Stimulated activated CD4-positive, alpha-beta T cell treated with anti-CD3 and anti-CD28 coated beads, Interleukin-15, amount 100 ng/mL, for 1 hour (primary cell): Measurements from ENCODE around the gene BOC.

Experiments
- DNase-seq, 2 donors: peaks; one replicate each; pipeline ENCODE4 v3.0.0-alpha.2; 2020; ENCODE audit warnings: low read depth in 1 of 2, low spot score in 1 of 2

BOC gene

DNA sequence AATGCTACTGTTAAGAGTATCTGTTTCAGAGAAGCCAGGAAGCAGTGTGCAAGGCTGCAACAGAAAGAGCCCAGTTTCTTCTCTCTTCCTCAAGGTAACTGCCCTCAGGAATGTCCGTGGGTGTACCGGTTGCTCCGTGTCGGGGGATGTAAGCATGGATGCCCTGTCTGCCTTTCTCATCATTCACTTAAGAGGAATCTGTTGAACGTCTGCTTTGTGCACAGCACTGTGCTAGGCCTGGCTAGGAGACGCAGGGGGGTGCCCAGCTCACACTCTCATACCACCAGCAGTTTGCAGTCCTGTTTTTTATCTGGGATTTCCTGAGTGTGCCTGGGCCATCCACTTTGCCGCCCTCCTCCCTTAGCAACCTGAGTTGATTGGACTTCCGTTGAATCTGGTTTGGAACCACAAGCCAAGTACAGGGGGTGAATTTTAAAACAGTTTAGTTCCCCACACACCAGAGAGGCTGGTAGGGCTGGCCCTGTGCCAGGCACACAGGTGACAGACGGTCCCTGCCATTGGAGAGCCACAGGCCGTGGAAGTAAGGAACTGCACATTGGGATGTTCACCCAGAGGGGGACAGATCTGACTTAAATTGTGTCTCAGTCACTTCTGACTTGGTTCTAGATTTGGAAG is 11.2 kb downstream of the BOC start:
- DNase-seq = no peak

DNA sequence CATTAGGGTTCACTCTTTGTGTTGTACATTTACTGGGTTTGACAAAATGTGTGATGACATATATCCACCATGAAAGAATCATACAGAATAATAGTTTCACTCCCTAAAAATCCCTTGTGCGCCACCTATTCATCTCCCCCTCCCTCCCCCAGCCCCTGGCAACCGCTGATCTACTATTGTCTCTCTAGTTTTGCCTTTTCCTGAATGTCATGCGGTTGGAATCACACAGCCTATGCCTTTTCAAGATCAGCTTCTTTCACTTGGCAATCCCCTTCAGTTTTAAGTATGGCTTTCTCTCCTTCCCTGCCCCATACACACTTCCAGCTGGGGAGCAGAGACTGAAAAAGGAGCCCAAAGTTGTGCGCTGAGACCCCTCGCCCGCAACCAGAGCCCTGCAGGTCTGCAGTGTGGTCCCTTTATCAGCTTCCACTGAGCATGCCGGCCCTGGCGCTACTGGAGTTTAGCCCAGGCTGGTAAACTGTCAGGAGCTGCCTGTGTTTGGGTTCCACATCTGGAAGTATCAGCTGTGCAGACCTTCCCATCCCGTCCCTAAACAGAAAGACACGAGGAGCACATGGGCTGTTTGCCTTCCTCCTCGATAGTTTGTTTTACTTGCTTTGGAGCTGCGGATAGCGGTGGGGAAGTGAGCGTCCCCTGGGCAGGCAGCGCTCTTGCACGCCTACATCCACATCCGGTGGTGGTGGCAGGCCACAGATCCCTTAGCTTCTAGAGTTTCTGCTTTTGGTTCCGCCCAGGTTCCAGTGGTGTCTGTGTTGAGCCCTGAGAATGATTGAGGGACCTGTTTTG is 12.3 kb downstream of the BOC start:
- DNase-seq = no peak

DNA sequence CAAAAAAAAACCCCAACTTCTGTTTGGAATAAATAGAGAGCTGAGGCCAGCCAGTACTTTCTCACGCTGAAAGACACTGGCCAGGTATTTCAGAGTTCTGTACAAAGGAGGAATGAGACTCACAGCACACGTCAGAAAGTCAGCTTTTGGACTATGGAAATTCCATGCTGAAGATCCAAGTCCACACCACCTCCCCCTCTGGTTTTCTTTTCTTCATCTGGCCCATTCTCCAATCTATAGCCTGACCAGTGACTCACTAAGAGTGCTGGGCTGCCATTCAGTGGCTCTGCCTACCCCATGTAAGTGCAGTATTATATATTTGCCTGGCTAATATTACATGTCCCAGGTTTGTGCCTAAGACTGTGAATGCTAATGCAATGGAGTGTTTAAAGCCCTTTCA is 13.9 kb downstream of the BOC start:
- DNase-seq = no peak

- DNase-seq = no peak
Observed at GRCh38 chr3:113226491-113226890, 15.1 kb downstream of the BOC start.

DNA sequence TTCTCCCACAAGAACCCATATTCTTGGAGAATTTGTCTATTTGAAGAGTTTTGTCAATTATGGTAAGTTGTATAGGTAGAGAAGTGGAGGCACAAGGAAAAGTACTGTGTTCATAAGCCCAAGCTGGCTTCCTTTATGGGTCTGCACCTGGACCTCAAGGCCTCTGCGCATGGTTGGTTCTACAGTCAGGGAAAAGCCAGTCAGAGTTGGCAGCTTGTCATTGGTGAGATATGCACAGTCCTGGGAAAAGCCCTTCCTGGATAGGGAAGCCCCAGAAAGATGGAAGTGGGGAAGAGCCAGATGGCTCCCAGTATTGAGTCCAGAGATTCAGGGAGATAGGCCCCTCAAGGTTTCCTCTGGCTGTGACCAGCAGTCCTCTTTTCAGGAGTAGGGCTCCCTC is 15.8 kb downstream of the BOC start:
- DNase-seq = no peak

DNA sequence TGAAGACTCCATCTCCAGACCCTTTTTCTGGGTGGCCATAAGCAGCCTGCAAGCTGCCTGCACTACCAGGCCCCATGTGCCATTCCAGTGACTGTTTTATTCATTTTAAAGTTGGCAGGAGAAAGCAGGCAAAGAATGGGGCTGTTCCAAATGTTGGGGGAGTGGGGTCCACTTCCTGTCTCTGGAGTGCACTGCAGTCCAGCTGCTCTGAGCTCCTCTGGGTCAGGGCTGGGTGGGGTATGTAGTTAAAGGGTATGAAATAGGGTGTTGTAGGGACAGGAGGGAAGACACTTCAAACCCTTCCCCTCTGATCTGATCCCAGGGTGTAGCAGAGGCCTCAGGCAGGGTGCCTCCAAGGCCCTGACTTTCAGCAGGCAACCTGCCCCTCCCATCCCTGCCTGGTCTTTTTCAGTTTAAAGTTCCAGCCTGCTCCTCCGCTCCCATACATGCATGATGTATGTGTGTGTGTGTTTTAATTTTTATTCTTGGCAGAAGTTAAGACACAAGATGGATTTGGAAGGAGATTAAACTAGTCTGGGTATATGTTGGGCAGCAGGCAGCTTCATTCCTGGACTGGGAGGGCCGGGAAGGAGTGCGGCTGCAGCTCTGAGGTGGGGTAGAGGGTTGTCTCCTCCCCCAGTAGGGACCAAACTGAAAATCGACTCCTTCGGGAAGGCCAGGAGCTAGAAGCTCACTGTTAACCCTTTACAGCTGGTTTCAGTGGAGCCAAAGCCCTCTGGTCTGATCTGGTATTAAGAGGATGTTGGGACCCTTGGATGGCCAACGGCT is 17.3 kb downstream of the BOC start:
- DNase-seq = no peak

DNA sequence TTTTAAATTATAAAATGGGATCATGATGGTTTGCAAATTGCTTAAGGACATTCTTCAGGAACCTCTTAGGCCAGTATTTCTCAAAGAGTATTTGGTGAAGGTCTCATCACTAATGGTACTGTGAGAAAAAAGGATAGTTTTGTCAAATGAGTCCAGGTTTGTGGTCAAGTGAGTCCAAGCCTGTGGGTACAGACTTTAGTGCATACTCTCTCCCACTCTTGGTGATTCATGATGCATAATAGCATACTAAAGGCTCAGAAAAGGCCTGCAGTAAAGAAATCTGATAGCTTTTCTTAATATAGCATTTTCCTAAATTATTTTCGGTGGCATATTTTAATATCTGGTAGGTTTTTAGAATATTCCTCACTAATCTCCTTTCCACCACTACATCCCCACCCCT is 20.0 kb downstream of the BOC start:
- no peak for DNase-seq

GRCh38 chr3:113231827-113232253 is 20.5 kb downstream of the BOC start:
- DNase-seq = no peak

DNA sequence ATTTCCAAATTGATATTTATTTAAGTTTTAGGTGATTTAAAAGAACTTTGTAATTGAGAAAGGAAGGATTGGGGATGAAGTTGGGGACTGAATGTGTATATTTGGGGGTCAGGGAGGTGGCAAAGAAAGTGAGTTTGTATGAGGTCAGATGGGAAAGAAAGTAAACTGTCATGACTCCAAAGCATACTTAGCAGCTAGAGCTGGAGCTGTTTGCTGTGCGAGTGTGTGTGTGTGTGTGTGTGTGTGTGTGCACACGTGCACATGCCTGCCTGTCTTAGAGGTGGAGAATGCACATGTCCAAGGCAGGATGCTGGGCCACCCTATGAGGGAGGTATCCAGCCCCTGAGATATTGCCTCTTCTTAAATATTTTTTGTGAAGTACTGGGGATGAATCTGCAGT is 21.0 kb downstream of the BOC start:
- no peak for DNase-seq

DNA sequence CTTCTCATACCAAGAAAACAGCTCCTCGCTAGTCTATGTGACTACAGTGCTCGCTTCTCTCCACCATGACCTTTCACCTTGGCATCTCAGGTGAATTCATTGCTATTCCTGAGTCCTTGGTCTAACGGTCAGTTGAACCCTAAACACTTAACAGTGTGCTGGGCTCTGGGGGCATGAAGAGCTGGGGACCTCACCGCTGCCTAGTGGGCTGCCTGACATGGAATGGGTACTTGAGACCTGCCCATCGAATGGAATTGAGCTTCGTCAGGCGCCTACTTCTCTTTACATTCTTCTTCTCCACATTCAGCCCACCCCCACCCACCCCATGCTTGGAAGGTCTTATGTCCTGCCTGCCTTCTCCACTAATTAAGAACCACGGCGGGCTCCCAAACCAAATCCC is 22.1 kb downstream of the BOC start:
- DNase-seq = no peak

DNA sequence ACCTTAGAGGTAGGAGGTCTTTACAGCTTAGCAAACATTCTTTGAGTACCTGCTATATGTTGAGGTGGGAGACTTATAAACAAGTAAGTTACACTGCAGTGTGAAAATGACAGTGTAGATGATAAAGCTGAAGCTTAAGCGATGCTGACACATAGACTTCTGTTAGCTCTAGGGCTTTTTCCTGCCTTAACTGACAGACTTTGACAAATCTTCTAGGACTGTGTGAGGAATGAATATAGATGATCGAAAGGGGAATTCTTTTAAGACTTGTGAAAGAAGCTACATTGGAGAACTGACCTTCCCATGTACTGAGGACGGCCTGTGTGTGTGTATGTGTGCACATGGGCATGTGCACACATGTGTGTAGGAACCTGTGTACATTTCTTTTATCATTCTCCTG is 22.7 kb downstream of the BOC start:
- no peak for DNase-seq

DNA sequence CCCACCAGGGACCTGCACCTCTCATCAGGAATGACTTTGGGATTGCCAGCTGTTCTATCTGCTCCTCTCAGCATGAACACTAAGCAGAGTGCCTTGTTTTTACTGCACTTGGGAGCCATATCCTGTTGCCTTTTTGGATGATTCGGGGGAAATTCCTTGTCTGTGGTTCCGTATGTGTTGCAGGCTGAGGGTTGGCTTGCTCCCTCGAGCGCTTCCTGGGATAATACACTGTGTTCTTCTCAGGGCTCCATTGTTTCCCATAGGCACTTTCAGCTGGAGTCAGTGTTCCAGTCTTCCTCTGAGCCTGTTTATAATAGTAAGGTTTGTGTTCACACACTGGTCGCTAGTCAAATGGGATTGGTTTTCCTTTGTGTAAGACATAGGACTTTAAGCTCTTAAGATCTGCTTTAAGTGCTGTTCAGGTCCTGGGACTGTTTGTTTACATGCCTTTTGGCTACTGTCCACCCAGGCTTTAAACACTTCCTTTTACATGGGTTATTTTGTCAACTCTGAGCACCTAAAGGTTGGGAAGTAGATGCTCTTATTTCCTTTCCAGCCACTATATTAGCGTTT is 23.4 kb downstream of the BOC start:
- no peak for DNase-seq

DNA sequence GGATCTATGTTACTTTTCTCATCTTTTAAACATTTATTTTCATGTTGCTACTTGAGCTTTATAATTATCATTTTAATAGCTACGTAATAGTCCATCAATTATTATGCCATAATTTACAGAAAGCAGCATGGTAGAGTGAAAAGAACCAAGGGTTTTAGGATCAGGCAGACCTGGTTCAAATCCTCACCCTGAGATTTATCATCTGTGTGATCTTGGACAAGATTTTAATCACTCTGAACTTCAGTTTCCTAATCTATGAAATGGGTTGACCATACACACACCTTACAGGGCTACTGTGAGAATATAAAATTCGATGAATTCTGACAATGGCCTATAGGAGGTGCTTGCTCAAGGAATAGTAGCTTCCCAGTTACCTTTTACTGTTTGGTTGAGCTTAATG is 27.1 kb downstream of the BOC start:
- DNase-seq = no peak

GRCh38 chr3:113240841-113241240 is 29.5 kb downstream of the BOC start:
- DNase-seq = no peak

DNA sequence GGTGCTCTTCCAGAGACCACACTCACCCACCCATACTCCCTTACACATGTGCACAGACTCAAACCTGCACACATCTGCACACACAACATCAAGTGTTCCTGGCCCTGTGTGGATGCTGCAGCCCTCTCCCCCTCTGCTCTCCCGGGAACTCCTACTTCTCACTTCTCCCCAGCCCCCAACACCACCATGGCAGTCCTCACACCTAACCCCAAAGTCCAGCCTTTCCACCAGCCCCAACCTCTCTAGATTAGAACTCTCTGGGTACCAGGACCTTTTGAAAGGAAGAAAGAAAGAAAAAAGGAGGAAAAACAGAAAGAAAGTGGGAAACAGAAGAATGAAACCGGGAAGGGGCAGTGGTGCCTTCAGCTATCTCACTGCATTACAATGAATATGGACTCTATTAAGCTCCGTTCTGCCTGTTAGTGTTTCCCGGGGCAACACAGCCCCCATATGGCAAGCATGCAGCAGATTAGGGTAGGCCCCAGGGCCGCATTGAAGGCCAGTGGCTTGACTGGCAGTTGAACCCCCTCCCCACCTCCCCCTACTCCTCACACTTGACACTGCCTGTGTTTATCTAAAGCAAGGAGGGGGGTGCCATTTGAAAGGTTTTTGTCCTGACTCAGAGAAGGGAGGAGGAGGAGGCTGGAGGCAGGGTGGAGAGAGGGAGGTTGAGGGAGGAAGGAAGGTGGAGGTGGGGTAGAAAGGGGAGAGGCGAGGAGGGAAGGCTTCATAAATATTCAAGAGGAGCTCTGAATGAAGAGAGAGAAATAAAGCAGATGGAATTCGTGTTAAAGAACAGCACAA is 30.1 kb downstream of the BOC start:
- no peak for DNase-seq

GRCh38 chr3:113242096-113242581 is 30.8 kb downstream of the BOC start:
- no peak for DNase-seq

DNA sequence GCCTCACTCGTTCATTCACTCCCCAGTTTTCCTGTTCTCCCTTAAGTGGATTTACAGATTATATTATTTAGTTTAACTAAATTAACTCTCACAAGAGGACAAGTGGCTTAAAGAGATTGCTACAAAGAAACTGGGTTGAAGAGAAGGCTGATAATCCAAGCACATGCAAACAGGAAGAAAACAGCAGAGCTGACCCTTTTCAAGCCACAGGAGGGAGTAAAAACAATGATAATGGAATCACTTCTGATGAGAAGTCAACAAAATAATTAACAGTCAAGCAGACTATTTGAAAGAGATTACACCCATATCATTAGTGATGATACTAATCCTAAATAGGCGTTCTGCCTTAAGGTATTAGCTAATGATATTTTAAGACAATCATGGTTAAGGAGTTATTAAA is 31.7 kb downstream of the BOC start:
- DNase-seq = no peak

DNA sequence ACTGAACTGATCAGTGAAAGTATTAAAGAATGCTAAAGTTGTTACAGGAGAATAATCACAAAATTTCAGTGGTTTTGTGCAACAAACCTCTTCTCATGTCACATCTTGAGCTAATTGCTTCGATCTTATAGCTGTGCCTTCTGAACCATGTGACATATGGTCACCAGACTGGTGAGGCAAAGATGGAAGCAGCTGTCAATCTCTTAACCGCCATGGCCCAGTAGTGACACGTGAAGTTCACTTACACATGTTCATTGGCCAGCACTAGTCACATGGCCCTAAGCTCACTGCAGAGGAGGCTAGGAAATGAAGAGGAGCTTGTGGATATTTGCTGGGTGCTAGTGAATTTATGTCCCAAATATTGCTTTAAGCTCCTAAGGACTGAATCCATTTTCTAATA is 32.5 kb downstream of the BOC start:
- no peak for DNase-seq

DNA sequence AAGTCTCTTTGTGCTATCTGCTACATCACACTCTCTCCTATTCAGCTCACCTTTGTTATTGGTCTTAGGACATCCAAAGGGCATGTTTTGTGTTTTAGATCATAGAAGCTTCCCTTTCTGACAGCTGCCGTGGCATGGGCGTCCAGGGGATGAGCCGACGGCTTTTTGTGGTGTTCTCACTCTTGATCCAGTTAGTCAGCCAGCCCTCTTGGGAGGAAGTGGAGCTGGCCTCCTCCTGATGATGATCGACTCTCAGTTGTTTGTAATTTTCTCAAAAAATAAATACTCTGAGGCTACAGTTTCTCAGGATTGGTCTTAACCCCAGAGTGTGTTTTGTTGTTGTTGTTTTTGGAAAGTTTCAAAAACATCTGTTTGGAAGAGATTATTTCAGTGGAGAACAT is 34.4 kb downstream of the BOC start:
- DNase-seq = no peak

DNA sequence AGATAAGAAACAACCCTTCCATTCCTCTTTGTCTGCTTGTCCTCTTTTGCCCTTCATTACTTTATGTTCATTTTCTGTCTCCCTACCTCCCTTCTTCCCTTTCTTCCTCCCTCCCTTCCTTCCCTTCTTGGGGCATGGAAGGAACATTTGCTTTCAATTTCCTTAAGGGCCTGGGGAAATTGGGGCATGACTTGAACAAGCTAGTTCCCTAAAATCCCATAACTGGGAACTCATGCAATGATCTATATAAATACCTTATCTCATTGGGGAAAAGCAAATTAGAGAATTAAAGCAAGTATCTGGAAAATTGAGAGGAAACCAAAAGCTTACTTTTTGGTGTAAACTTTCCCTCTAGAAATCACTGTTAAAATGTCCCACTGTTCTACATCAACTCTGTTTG is 35.7 kb downstream of the BOC start:
- DNase-seq = no peak
